Naive thymus-derived CD8-positive, alpha-beta T cell (primary cell): ENCODE measurements around the gene MKRN1. TPM values are rescaled to one million over a fixed set of nuclear protein-coding genes. Genes with fewer than 3 reads are reported as not detected.

Source experiments
- ATAC-seq, 2 donors: fragments of 150-1000 bp; cut with Tn5 transposase in 1 of 2; sonication (Bioruptor Pico), chemical (Tn5 transposase) in 1 of 2; 1 replicate in 1 of 2; 2 replicates in 1 of 2; pipeline ENCODE4 v1.10.0; 2021; ENCODE audit warnings: mild to moderate bottlenecking in 2 of 2, moderate library complexity in 2 of 2
- POLR2A ChIA-PET: fragments of 350-600 bp; sonication (Branson Sonifier 250); formaldehyde crosslinking; loops from one replicate; lab custom pipeline; 2021; ENCODE audit warnings: antibody characterized with exemption; lab: Charles Lee
- DNase-seq, 10 donors: peaks; one replicate each; pipeline versions ENCODE4 v3.0.0 to v3.0.0-alpha.2; 2020 to 2022
- H3K27ac Mint-ChIP-seq, 10 donors: one replicate each; pipeline ENCODE4 v1.8.0; 2020 to 2022; ENCODE audit warnings: mild to moderate bottlenecking in 10 of 10, mixed read lengths in 10 of 10, moderate library complexity in 4 of 10, inconsistent platforms in 1 of 10
- H3K27me3 Mint-ChIP-seq, 5 donors: one replicate each; pipeline ENCODE4 v1.8.0; 2021 to 2022; ENCODE audit warnings: mixed read lengths in 5 of 5
- H3K36me3 Mint-ChIP-seq, 3 donors: one replicate each; pipeline ENCODE4 v1.8.0; 2020 to 2022; ENCODE audit warnings: mixed read lengths in 3 of 3, mild to moderate bottlenecking in 2 of 3, inconsistent platforms in 1 of 3
- H3K4me1 Mint-ChIP-seq, 4 donors: one replicate each; pipeline ENCODE4 v1.8.0; 2021 to 2022; ENCODE audit warnings: mixed read lengths in 4 of 4
- H3K4me3 Mint-ChIP-seq, 10 donors: one replicate each; pipeline ENCODE4 v1.8.0; 2020 to 2022; ENCODE audit warnings: mild to moderate bottlenecking in 10 of 10, mixed read lengths in 10 of 10, moderate library complexity in 6 of 10, inconsistent platforms in 1 of 10
- H3K9me3 Mint-ChIP-seq, 9 donors: one replicate each; pipeline ENCODE4 v1.8.0; 2020 to 2022; ENCODE audit warnings: mixed read lengths in 9 of 9, mild to moderate bottlenecking in 3 of 9, inconsistent platforms in 1 of 9, moderate library complexity in 1 of 9
- polyA plus RNA-seq, 3 donors: library from polyadenylated mRNA; unstranded; fragments of 300-500 nt; fragmentation: Illumina TruSeq; gene quantifications; one replicate each; pipeline ENCODE4 v1.2.3, GENCODE V29; 2021
- total RNA-seq, 8 experiments: library from RNA in 2 of 8; stranded (reverse) in 2 of 8; gene quantifications; one replicate each; pipeline ENCODE4 v1.2.3 and lab custom pipeline; 2021 to 2026

The MKRN1 gene, protein sequence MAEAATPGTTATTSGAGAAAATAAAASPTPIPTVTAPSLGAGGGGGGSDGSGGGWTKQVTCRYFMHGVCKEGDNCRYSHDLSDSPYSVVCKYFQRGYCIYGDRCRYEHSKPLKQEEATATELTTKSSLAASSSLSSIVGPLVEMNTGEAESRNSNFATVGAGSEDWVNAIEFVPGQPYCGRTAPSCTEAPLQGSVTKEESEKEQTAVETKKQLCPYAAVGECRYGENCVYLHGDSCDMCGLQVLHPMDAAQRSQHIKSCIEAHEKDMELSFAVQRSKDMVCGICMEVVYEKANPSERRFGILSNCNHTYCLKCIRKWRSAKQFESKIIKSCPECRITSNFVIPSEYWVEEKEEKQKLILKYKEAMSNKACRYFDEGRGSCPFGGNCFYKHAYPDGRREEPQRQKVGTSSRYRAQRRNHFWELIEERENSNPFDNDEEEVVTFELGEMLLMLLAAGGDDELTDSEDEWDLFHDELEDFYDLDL
- total RNA-seq = 100 to 1,000 TPM; 142 to 143 TPM
- polyA plus RNA-seq = 100 to 1,000 TPM in 2 of 3 donors, 10 to 100 TPM in 1; 92.6 to 141 (median 109) TPM
- 56.5 to 239 (median 156) reads per million in 6 experiments for total RNA-seq (lab: John Stamatoyannopoulos, UW)

DNA sequence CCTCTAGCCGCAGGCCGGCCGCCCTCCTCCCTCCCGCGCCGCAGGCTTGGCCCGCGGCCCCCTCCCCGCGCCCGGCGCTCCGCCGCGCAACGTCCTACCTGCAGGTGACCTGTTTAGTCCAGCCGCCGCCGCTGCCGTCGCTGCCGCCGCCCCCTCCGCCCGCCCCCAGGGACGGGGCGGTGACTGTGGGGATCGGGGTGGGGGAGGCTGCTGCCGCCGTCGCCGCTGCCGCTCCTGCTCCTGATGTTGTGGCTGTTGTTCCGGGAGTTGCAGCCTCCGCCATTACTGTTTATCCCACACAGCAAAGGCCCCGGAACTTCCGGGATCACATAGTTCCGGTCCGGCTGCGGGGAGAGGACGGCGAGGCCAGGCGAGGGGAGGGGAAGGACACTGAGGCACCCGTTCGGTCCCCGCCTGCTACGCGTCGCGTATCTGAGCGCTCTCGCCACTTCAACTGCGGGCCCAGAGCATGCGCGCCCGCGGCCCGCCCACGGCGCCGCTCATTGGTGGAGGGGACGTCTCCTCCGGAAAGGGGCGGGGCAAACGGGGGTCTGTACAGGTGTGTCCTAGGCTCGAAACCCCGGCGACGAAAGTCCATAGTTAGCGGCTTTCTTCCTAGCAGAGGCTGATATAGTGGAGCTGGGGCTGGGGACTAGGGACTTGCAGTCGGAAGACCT is at the start of gene MKRN1:
TSS of gene MKRN1 (minus strand) at position 444 of the 677 bp plus-strand sequence. CDS start at position 283, 161 bp downstream.
- Mint-ChIP-seq H3K36me3 (peaks cover 0 to 2% (median 0%) of the 10 kb centered on the region in 3 donors), H3K4me1 (peaks cover 17 to 30% (median 28%) of the 10 kb centered on the region in 4 donors), H3K27ac (peak within 1 kb of the TSS; percentile 97 to 99 (median 99)), H3K9me3 (no peaks in the 10 kb centered on the region), H3K27me3 (no peaks in the 10 kb centered on the region), H3K4me3 (peak within 1 kb of the TSS; percentile 94 to 100 (median 99))
- ATAC-seq (peak; percentile 85 to 86), DNase-seq (peak; percentile 87 to 95 (median 92))
- POLR2A ChIA-PET = interaction anchor here (0.6 to 4.3 kb wide), 16 partner anchors 13 to 1376 kb away, joined by 3 to 43 read pairs (median 4); partner anchors contain the start of genes ADCK2, BRAF, DENND11 and KDM7A

- H3K9me3 Mint-ChIP-seq = no peaks in the 10 kb centered on the region
- H3K4me3 Mint-ChIP-seq = no peak overlapping the region
- peaks cover 6 to 31% (median 10%) of the 10 kb centered on the region in 4 donors for H3K4me1 Mint-ChIP-seq
- H3K36me3 Mint-ChIP-seq = no peaks in the 10 kb centered on the region
- ATAC-seq (no peak), DNase-seq (no peak)
- peak overlapping the region in 2 of 10 donors; percentile 15 to 79 for H3K27ac Mint-ChIP-seq
- POLR2A ChIA-PET = no interaction called here
- H3K27me3 Mint-ChIP-seq = peaks cover 2 to 10% (median 5%) of the 10 kb centered on the region in 5 donors
These were observed 47.7 kb upstream of the MKRN1 start for GRCh38 chr7:140526787-140527664.

DNA sequence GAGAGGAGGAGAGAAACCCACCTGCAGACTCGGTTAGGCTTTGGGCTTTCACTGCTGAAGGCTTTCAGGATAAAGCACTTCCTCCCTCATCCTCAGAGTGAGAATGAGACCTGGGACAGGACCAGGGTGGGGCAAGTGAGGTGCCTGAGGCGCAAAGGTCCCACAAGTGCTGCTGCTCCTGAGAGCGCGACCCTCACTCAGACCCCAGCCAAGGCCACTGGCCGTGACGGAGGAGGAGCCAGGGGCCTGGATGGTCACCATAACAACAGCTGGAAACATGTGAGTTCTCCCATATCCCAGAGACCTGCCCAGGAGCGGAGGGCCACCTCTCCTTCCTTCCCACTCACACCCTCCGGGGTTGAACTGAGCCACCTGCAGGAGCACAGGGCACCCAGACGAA is 46.9 kb upstream of the MKRN1 start:
- ATAC-seq = no peak
- POLR2A ChIA-PET = interaction anchor here (1.1 kb wide), 1 partner anchor 116 kb away, joined by 3 read pairs; no protein-coding TSS in a partner anchor
- H3K4me3 Mint-ChIP-seq = peak overlapping the region in 5 of 10 donors; percentile 24 to 53 (median 45)
- peaks cover 6 to 31% (median 10%) of the 10 kb centered on the region in 4 donors for H3K4me1 Mint-ChIP-seq
- no peaks in the 10 kb centered on the region for H3K36me3 Mint-ChIP-seq
- peak overlapping the region in 5 of 10 donors; percentile 25 to 57 (median 50) for H3K27ac Mint-ChIP-seq
- no peak for DNase-seq
- H3K9me3 Mint-ChIP-seq = no peaks in the 10 kb centered on the region
- peaks cover 0 to 7% (median 5%) of the 10 kb centered on the region in 5 donors for H3K27me3 Mint-ChIP-seq

- POLR2A ChIA-PET = interaction anchor here (1.1 kb wide), 1 partner anchor 117 kb away, joined by 3 read pairs; no protein-coding TSS in a partner anchor
- Mint-ChIP-seq H3K27ac (peak overlapping the region in 9 of 10 donors; percentile 20 to 75 (median 49)), H3K4me3 (peak overlapping the region in 6 of 10 donors; percentile 24 to 57 (median 47)), H3K27me3 (peaks cover 0 to 5% (median 3%) of the 10 kb centered on the region in 5 donors), H3K9me3 (no peaks in the 10 kb centered on the region), H3K4me1 (peaks cover 6 to 31% (median 10%) of the 10 kb centered on the region in 4 donors), H3K36me3 (no peaks in the 10 kb centered on the region)
- ATAC-seq (peak; percentile 76 to 81), DNase-seq (peak in 5 of 10 donors; percentile 2 to 37 (median 20))
These were observed 46.4 kb upstream of the MKRN1 start for GRCh38 chr7:140525743-140526142.

DNA sequence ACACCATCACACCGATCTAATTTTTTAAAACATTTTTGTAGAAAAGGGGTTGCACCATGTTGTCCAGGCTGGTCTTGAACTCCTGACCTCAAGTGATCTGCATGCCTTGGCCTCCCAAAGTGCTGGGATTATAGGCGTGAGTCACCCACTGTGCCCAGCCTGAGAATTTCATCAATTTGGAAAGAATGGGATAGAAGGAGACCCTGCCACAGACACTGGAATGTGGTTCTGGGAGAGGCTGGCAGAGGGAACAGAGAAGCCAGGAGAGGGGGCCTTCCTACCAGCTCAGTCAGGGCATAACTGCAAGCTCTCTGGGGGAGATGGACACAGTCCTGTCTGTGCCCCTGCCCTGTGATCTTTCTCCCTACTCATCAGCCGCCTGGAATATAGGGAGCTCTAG is 42.1 kb upstream of the MKRN1 start:
- Mint-ChIP-seq H3K36me3 (no peaks in the 10 kb centered on the region), H3K4me1 (peaks cover 2 to 21% (median 14%) of the 10 kb centered on the region in 4 donors), H3K27ac (peak overlapping the region in 1 of 10 donors; percentile 51), H3K27me3 (peaks cover 0 to 14% (median 7%) of the 10 kb centered on the region in 5 donors), H3K9me3 (no peaks in the 10 kb centered on the region), H3K4me3 (no peak overlapping the region)
- DNase-seq (no peak), ATAC-seq (no peak)
- POLR2A ChIA-PET = no interaction called here

DNA sequence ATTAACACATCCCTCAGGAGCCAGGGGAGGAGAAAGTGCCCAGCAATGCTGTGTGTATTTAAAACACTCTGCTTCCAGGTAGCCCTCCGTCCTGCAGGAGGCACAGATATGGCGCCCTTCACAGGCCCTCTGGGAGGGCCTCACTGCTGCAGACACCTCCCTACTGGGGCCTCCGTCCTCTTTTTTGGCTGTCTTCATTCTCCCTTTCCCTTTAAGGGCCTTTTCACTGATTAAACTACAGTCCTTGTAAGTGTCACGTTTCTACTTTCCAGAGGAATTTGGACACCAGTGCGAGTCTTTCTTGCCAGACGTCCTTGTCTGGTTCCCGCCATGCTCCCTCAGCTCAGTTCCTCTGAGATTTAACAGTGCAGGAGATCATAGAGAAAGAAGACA is 39.7 kb upstream of the MKRN1 start:
- ATAC-seq = no peak

DNA sequence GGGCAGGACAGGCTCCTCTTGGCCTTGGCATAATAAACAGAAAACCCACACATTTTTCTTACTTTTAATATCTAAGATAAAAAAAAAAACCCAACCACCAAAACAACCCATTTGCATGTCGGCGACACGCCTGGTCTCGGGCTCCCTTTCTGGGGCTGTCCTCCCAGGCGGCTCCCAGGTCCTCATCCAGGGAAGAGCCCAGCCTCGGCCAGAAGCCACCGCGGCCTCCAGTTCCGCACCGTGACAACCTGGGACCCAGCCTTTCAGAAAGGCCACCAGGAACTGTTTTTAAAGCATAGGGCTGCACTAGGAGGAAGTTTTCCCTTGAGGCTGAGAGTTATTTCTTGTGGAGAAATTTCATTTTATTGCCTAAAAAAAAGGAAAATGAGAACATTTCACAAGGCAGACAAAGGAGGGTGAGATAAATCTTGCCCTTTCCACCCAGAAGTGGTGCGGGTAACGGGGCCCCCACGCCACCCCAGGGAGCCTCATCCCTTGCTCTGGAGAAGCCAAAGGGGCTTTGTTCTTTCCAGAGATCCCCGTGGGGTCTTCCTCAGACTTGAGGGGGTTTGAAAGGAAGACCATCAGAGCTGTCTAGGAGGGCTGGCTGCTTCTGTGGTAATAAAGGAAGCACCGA is 39.2 kb upstream of the MKRN1 start:
- DNase-seq (no peak), ATAC-seq (no peak)
- peaks cover 0 to 14% (median 7%) of the 10 kb centered on the region in 5 donors for H3K27me3 Mint-ChIP-seq
- H3K36me3 Mint-ChIP-seq = no peaks in the 10 kb centered on the region
- H3K4me1 Mint-ChIP-seq = peaks cover 0 to 7% (median 4%) of the 10 kb centered on the region in 4 donors
- POLR2A ChIA-PET = no interaction called here
- H3K27ac Mint-ChIP-seq = peak overlapping the region in 2 of 10 donors; percentile 16 to 63
- H3K4me3 Mint-ChIP-seq = no peak overlapping the region
- H3K9me3 Mint-ChIP-seq = no peaks in the 10 kb centered on the region

More for the DNA sequence above, 39.7 kb upstream of the MKRN1 start:
- peaks cover 0 to 7% (median 5%) of the 10 kb centered on the region in 4 donors for H3K4me1 Mint-ChIP-seq
- H3K4me3 Mint-ChIP-seq = no peak overlapping the region
- no peaks in the 10 kb centered on the region for H3K36me3 Mint-ChIP-seq
- no peaks in the 10 kb centered on the region for H3K9me3 Mint-ChIP-seq
- no peak overlapping the region for H3K27ac Mint-ChIP-seq
- POLR2A ChIA-PET = no interaction called here
- DNase-seq = no peak
- H3K27me3 Mint-ChIP-seq = peaks cover 0 to 14% (median 7%) of the 10 kb centered on the region in 5 donors

- peak overlapping the region in 4 of 10 donors; percentile 16 to 88 (median 46) for H3K27ac Mint-ChIP-seq
- peaks cover 0 to 7% (median 4%) of the 10 kb centered on the region in 4 donors for H3K4me1 Mint-ChIP-seq
- H3K4me3 Mint-ChIP-seq = no peak overlapping the region
- DNase-seq (peak; percentile 30 to 78 (median 50)), ATAC-seq (peak; percentile 60 to 71)
- H3K27me3 Mint-ChIP-seq = peaks cover 0 to 14% (median 7%) of the 10 kb centered on the region in 5 donors
- POLR2A ChIA-PET = interaction anchor here (1.2 kb wide), 1 partner anchor 39 kb away, joined by 4 read pairs; the partner anchor contains the start of gene MKRN1
- H3K36me3 Mint-ChIP-seq = no peaks in the 10 kb centered on the region
- no peaks in the 10 kb centered on the region for H3K9me3 Mint-ChIP-seq
These were observed 38.5 kb upstream of the MKRN1 start for GRCh38 chr7:140517546-140518369.

GRCh38 chr7:140512317-140513000 is 33.2 kb upstream of the MKRN1 start:
- no peaks in the 10 kb centered on the region for H3K9me3 Mint-ChIP-seq
- H3K4me1 Mint-ChIP-seq = peaks cover 0 to 3% (median 0%) of the 10 kb centered on the region in 4 donors
- ATAC-seq = no peak
- POLR2A ChIA-PET = interaction anchor here (0.7 kb wide), 1 partner anchor 426 kb away, joined by 4 read pairs; no protein-coding TSS in a partner anchor
- DNase-seq = no peak
- H3K27ac Mint-ChIP-seq = peak overlapping the region in 2 of 10 donors; percentile 74 to 78
- H3K36me3 Mint-ChIP-seq = no peaks in the 10 kb centered on the region
- H3K27me3 Mint-ChIP-seq = peaks cover 0 to 7% (median 2%) of the 10 kb centered on the region in 5 donors
- H3K4me3 Mint-ChIP-seq = no peak overlapping the region

DNA sequence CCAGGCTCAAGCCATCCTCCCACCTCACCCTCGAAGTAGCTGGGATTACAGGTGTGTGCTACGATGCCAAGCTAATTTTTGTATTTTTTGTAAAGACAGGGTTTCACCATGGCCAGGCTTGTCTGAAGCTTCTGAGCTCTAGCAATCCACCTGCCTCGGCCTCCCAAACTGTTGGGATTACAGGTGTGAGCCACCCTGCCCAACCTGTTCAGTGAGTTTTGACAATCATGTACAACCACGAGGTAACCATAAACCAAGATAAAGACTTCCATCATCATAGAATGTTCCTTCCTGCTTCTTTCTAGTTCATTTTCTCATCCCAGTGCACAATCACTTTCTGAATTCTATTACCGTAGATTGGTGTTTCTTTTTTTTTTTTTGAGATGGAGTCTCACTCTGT is 30.5 kb upstream of the MKRN1 start:
- DNase-seq = no peak
- Mint-ChIP-seq H3K27ac (peak overlapping the region in 2 of 10 donors; percentile 60 to 63), H3K27me3 (no peaks in the 10 kb centered on the region), H3K4me3 (no peak overlapping the region), H3K36me3 (no peaks in the 10 kb centered on the region), H3K9me3 (no peaks in the 10 kb centered on the region), H3K4me1 (peaks cover 0 to 3% (median 0%) of the 10 kb centered on the region in 4 donors)
- POLR2A ChIA-PET = no interaction called here
- ATAC-seq = no peak
